SU-DHL-6 (cell line): ENCODE results near the gene MAPK12.

Experiments used
- H2AFZ ChIP-seq: fragments of 200-600 bp; sonication (generic); 2 replicates; pipeline ENCODE4 v1.6.1; 2014; ENCODE audit warnings: low read depth, mild to moderate bottlenecking, moderate library complexity, mixed read lengths, antibody characterized with exemption, low read length; ENCODE audit not compliant: severe bottlenecking
- H3F3A ChIP-seq: fragments of 200-600 bp; shearing (Covaris generic); 2 replicates; pipeline ENCODE4 v1.6.0; 2016; ENCODE audit warnings: antibody characterized with exemption, mild to moderate bottlenecking; ENCODE audit not compliant: insufficient read depth
- H3K27ac ChIP-seq: fragments of 200-600 bp; sonication (generic); 2 replicates; pipeline ENCODE4 v1.5.1; 2016; ENCODE audit warnings: low read depth, mild to moderate bottlenecking, low read length, moderate library complexity, mixed read lengths
- H3K27me3 ChIP-seq: fragments of 200-600 bp; sonication (generic), shearing (Covaris generic); 2 replicates; pipeline ENCODE4 v1.6.0; 2014; ENCODE audit warnings: mild to moderate bottlenecking, low read length
- H3K36me3 ChIP-seq: fragments of 200-600 bp; sonication (generic); 2 replicates; pipeline ENCODE4 v1.6.1; 2014; ENCODE audit warnings: mild to moderate bottlenecking, low read length, mixed read lengths
- H3K4me2 ChIP-seq: fragments of 300-600, 200-600 bp; shearing (Covaris generic), sonication (generic); 2 replicates; pipeline ENCODE4 v1.6.0; 2014; ENCODE audit warnings: low read length, low read depth, mild to moderate bottlenecking; ENCODE audit not compliant: poor library complexity, severe bottlenecking
- H3K4me3 ChIP-seq: fragments of 200-600 bp; sonication (generic); 2 replicates; pipeline ENCODE4 v1.5.1; 2014; ENCODE audit warnings: antibody characterized with exemption, low read length, mild to moderate bottlenecking, mixed read lengths; ENCODE audit not compliant: insufficient read depth, poor library complexity, severe bottlenecking
- H3K79me2 ChIP-seq: fragments of 200-600 bp; sonication (generic); 2 replicates; pipeline ENCODE4 v1.6.1; 2014; ENCODE audit warnings: mild to moderate bottlenecking, low read length, moderate library complexity; ENCODE audit not compliant: insufficient read depth
- H3K9ac ChIP-seq: fragments of 200-600 bp; sonication (generic); 2 replicates; pipeline ENCODE4 v1.7.0; 2014; ENCODE audit warnings: mild to moderate bottlenecking, low read length
- H3K9me2 ChIP-seq: fragments of 200-600 bp; sonication (generic); replicated peaks from 2 replicates; pipeline ENCODE4 v1.6.1; 2014; ENCODE audit warnings: low read length; ENCODE audit not compliant: insufficient read depth
- H3K9me3 ChIP-seq: fragments of 200-600 bp; sonication (generic); 2 replicates; pipeline ENCODE4 v1.6.1; 2014; ENCODE audit warnings: low read length, mixed read lengths; ENCODE audit not compliant: insufficient read depth
- H4K20me1 ChIP-seq: fragments of 200-600 bp; sonication (generic); 2 replicates; pipeline ENCODE4 v1.6.1; 2014; ENCODE audit warnings: low read depth, mild to moderate bottlenecking, antibody characterized with exemption, low read length, moderate library complexity, mixed read lengths
- EZH2phosphoT487 ChIP-seq: fragments of 200-600 bp; sonication (generic), shearing (Covaris generic); conservative IDR thresholded peaks from 2 replicates; pipeline ENCODE4 v1.6.1; 2018; ENCODE audit warnings: mild to moderate bottlenecking, antibody characterized with exemption, low read length, moderate library complexity, mixed read lengths
- TF ChIP-seq, protein P1 (sequence below): fragments of 200-600 bp; sonication (generic); IDR thresholded peaks from one replicate; pipeline ENCODE4 v1.5.1; 2017; ENCODE audit warnings: antibody characterized with exemption, mild to moderate bottlenecking, low read length, moderate library complexity; ENCODE audit not compliant: insufficient read depth, poor library complexity, severe bottlenecking

Gene MAPK12

DNA sequence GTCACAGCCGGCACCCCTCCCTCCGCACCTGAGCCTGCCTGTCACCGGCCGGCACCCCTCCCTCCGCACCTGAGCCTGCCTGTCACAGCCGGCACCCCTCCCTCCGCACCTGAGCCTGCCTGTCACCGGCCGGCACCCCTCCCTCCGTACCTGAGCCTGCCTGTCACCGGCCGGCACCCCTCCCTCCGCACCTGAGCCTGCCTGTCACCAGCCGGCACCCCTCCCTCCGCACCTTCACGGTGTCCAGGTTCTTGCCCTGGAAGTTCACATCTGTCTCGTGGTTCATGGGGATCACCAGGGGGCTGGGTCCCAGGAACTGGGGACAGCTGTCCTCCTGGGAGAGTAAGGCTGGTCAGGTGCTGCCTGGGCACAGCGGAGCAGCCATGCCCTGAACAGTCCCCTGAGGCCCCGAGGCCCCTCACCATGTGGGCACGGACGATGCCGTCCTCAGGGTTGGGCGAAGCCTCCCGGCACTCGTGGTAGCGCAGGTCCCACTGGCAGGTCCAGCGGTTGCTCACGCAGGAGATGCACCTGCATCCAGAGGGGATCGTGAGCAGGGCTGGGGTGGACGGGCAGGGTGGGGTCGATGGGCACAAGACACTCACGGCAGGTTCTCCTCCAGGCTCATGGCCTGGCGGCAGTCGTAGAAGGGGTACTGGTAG, 24.2 kb upstream of the MAPK12 start:
- no peaks in the 10 kb centered on the region for H3K79me2 ChIP-seq
- H3K27ac ChIP-seq: no peak overlapping the region
- H3K36me3 ChIP-seq: no peaks in the 10 kb centered on the region
- H3K9me3 ChIP-seq: no peaks in the 10 kb centered on the region
- no peak overlapping the region for H3K4me2 ChIP-seq
- H3K9me2 ChIP-seq: no peaks in the 10 kb centered on the region
- H2AFZ ChIP-seq: no peak overlapping the region
- no peaks in the 10 kb centered on the region for H3K27me3 ChIP-seq
- H3F3A ChIP-seq: no peaks in the 10 kb centered on the region
- TF ChIP-seq, protein P1, sequence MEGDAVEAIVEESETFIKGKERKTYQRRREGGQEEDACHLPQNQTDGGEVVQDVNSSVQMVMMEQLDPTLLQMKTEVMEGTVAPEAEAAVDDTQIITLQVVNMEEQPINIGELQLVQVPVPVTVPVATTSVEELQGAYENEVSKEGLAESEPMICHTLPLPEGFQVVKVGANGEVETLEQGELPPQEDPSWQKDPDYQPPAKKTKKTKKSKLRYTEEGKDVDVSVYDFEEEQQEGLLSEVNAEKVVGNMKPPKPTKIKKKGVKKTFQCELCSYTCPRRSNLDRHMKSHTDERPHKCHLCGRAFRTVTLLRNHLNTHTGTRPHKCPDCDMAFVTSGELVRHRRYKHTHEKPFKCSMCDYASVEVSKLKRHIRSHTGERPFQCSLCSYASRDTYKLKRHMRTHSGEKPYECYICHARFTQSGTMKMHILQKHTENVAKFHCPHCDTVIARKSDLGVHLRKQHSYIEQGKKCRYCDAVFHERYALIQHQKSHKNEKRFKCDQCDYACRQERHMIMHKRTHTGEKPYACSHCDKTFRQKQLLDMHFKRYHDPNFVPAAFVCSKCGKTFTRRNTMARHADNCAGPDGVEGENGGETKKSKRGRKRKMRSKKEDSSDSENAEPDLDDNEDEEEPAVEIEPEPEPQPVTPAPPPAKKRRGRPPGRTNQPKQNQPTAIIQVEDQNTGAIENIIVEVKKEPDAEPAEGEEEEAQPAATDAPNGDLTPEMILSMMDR: no peak
- no peak for TF ChIP-seq EZH2phosphoT487
- no peaks in the 10 kb centered on the region for H4K20me1 ChIP-seq
- no peak overlapping the region for H3K4me3 ChIP-seq
- H3K9ac ChIP-seq: no peak overlapping the region

GRCh38 chr22:50284479-50284878, 23.0 kb upstream of the MAPK12 start:
- Histone ChIP-seq H3K9me2 (no peaks in the 10 kb centered on the region), H3K27ac (no peak overlapping the region), H2AFZ (no peak overlapping the region), H3K36me3 (no peaks in the 10 kb centered on the region), H3K9ac (no peak overlapping the region), H3K27me3 (no peaks in the 10 kb centered on the region), H3K4me3 (no peak overlapping the region), H3K9me3 (no peaks in the 10 kb centered on the region), H4K20me1 (no peaks in the 10 kb centered on the region), H3F3A (no peaks in the 10 kb centered on the region), H3K4me2 (no peak overlapping the region), H3K79me2 (no peaks in the 10 kb centered on the region)
- TF ChIP-seq EZH2phosphoT487: no peak
- TF ChIP-seq, protein P1: no peak

- no peaks in the 10 kb centered on the region for H4K20me1 ChIP-seq
- H3K9me2 ChIP-seq: no peaks in the 10 kb centered on the region
- H3K27ac ChIP-seq: no peak overlapping the region
- no peak overlapping the region for H2AFZ ChIP-seq
- H3K9me3 ChIP-seq: no peaks in the 10 kb centered on the region
- no peak overlapping the region for H3K4me2 ChIP-seq
- H3F3A ChIP-seq: no peaks in the 10 kb centered on the region
- H3K27me3 ChIP-seq: no peaks in the 10 kb centered on the region
- H3K4me3 ChIP-seq: no peak overlapping the region
- H3K9ac ChIP-seq: no peak overlapping the region
- no peaks in the 10 kb centered on the region for H3K79me2 ChIP-seq
- TF ChIP-seq EZH2phosphoT487: no peak
- TF ChIP-seq, protein P1: no peak
- H3K36me3 ChIP-seq: no peaks in the 10 kb centered on the region
These were observed 22.3 kb upstream of the MAPK12 start for GRCh38 chr22:50283821-50284220.
